ENCODE measurements around the gene ARNT2. TPM values are rescaled to one million over a fixed set of nuclear protein-coding genes. Genes with fewer than 3 reads are reported as not detected.

Gene ARNT2
- total RNA-seq, 1 donor, result 20.7 TPM

DNA sequence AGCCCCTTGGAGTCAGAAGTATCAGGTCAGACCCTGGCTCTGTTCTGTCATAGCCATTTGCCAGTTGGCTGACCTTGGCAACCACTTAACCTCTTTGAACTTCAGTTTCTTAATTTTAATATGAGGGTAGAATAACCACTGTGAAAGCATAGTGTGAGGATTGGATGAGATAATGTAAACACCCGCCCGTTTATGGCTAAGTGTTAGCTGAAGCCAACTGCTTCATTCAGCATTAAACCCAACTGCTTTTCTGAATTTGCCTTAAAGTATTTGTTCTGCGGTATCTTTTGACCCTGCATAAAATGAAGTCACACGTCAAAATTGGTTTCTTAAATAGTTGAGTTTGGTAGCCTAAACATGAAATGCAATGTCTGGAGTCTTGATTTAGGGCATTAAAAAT, 169.4 kb downstream of the ARNT2 start:
- H3K4me3 ChIP-seq (ENCODE audit: low read depth, low read length), result no peak overlapping the region
- peak; percentile 16 for DNase-seq (ENCODE audit: low read depth)
- no peak for TF ChIP-seq CTCF (IDR thresholded peaks at IDR 0.05; ENCODE audit: insufficient read depth, low read depth, low read length)

- TF ChIP-seq CTCF (IDR thresholded peaks at IDR 0.05; ENCODE audit: insufficient read depth, low read depth, low read length), result no peak
- H3K4me3 ChIP-seq (ENCODE audit: low read depth, low read length), result no peak overlapping the region
- no peak for DNase-seq (ENCODE audit: low read depth)
These were observed 170.4 kb downstream of the ARNT2 start for GRCh38 chr15:80574590-80574989.

GRCh38 chr15:80576519-80577090, 172.4 kb downstream of the ARNT2 start:
- no peak for DNase-seq (ENCODE audit: low read depth)
- TF ChIP-seq CTCF (IDR thresholded peaks at IDR 0.05; ENCODE audit: insufficient read depth, low read depth, low read length), result no peak
- H3K4me3 ChIP-seq (ENCODE audit: low read depth, low read length), result no peak overlapping the region

GRCh38 chr15:80577552-80578205, 173.5 kb downstream of the ARNT2 start:
- H3K4me3 ChIP-seq (ENCODE audit: low read depth, low read length), result no peak overlapping the region
- DNase-seq (ENCODE audit: low read depth), result no peak
- no peak for TF ChIP-seq CTCF (IDR thresholded peaks at IDR 0.05; ENCODE audit: insufficient read depth, low read depth, low read length)

DNA sequence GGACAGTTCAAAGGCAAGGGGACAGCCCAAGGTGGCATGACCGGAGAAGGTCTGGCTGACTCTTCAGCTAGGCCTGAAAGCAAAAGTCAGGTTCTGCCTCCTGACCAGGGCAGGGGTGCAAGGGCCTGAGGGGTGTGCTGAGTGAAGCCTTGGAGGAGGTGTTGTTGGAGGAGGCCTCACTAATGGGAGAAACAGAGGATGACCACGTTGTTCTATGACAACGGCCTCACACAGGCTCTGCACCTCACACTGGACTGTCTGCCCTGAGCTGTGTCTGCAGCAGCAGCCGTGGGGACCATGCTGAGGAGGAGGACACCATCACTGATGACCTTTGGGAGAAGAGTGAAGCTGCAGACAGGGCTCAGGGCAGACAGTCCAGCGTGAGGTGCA, 174.0 kb downstream of the ARNT2 start:
- no peak overlapping the region for H3K4me3 ChIP-seq (ENCODE audit: low read depth, low read length)
- no peak for DNase-seq (ENCODE audit: low read depth)
- TF ChIP-seq CTCF (IDR thresholded peaks at IDR 0.05; ENCODE audit: insufficient read depth, low read depth, low read length), result no peak

- no peak overlapping the region for H3K4me3 ChIP-seq (ENCODE audit: low read depth, low read length)
- DNase-seq (ENCODE audit: low read depth), result no peak
- TF ChIP-seq CTCF (IDR thresholded peaks at IDR 0.05; ENCODE audit: insufficient read depth, low read depth, low read length), result no peak
These were observed 174.7 kb downstream of the ARNT2 start for GRCh38 chr15:80578871-80579270.

DNA sequence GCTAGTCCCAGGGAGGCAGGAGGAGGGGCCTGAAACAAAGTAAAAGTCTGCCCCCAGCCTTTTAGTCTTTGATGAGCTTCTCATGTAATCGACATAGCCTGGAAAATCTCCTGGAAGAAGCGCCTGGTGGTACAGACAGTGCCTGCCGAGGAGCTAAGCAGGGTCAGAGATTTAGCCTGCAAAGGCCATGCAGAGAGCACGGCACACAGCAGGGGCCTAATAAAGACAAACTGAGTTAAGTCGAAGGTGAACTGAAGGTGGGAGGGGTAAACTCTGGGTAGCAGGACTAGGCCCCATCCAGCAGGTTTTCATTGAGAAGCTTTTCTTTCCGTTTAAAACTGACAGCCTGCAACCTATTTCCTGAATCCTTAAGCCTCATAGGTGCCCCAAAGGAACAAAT, 175.4 kb downstream of the ARNT2 start:
- no peak for DNase-seq (ENCODE audit: low read depth)
- H3K4me3 ChIP-seq (ENCODE audit: low read depth, low read length), result no peak overlapping the region
- no peak for TF ChIP-seq CTCF (IDR thresholded peaks at IDR 0.05; ENCODE audit: insufficient read depth, low read depth, low read length)
